ENCODE measurements around the gene NOS3. TPM values are rescaled to one million over a fixed set of nuclear protein-coding genes. Genes with fewer than 3 reads are reported as not detected.

NOS3 gene
- total and polyA plus RNA-seq, 2 donors from 2014 or later: 9.3 to 51.7 TPM

DNA sequence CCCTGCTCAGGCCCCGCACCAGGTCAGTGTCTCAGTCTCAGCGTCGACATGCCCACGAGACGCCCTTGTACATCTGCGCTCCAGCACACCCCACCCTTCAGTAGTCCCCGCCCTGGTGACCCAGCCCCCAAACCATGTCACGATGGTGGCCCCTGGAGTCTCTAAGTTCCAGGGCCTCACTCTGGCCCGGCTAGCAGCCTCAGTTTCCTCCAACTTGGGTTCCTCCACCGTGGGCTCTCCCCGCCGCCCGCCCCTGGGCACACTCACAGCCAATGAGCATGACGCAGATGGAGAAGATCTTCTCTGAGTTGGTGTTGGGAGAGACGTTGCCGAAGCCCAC lies 39.7 kb upstream of the NOS3 start:
- FAIRE-seq: no peak
- intact Hi-C loops (cut with DNase I): no loop called here
- peak in 2 of 5 donors; percentile 38 to 64 for DNase-seq

DNA sequence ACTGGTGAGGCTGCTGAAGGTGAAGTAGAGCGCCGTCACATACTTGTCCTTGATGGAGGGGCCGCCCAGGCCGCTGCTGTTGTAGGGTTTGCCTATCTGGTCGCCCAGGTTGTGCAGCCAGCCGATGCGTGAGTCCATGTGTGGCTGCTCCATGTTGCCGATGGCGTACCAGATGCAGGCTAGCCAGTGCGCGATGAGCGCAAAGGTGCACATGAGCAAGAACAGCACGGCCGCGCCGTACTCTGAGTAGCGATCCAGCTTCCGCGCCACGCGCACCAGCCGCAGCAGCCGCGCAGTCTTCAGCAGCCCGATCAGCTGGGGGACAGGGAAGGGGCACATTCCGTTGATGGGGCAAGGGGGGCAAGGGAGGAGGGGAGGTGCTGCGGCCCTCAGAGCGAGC lies 39.3 kb upstream of the NOS3 start:
- Histone ChIP-seq H3K4me3 (ENCODE audit: low read length in 3 of 3) (no peak overlapping the region), H3K36me3 (ENCODE audit: control insufficient read depth in 2 of 3, insufficient read depth in 3 of 3, low read length in 3 of 3) (no peaks in the 10 kb centered on the region), H3K4me1 (ENCODE audit: control insufficient read depth in 2 of 3, insufficient read depth in 2 of 3, low read depth in 1 of 3, low read length in 3 of 3) (peaks cover 0 to 9% (median 0%) of the 10 kb centered on the region in 3 donors), H3K9me3 (ENCODE audit: control insufficient read depth in 2 of 3, insufficient read depth in 1 of 3, low read length in 3 of 3) (no peaks in the 10 kb centered on the region), H3K9ac (ENCODE audit: low read length in 3 of 3) (no peak overlapping the region), H3K27ac (ENCODE audit: low read depth in 2 of 2, low read length in 2 of 2) (no peak overlapping the region), H3K27me3 (ENCODE audit: control insufficient read depth, insufficient read depth, low read length) (no peaks in the 10 kb centered on the region)
- DNase-seq: peak in 2 of 5 donors; percentile 29 to 63
- no peak for FAIRE-seq
- TF ChIP-seq, protein P1, sequence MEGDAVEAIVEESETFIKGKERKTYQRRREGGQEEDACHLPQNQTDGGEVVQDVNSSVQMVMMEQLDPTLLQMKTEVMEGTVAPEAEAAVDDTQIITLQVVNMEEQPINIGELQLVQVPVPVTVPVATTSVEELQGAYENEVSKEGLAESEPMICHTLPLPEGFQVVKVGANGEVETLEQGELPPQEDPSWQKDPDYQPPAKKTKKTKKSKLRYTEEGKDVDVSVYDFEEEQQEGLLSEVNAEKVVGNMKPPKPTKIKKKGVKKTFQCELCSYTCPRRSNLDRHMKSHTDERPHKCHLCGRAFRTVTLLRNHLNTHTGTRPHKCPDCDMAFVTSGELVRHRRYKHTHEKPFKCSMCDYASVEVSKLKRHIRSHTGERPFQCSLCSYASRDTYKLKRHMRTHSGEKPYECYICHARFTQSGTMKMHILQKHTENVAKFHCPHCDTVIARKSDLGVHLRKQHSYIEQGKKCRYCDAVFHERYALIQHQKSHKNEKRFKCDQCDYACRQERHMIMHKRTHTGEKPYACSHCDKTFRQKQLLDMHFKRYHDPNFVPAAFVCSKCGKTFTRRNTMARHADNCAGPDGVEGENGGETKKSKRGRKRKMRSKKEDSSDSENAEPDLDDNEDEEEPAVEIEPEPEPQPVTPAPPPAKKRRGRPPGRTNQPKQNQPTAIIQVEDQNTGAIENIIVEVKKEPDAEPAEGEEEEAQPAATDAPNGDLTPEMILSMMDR (IDR thresholded peaks at IDR 0.05; ENCODE audit: borderline replicate concordance, extremely low read depth, insufficient read depth): no peak
- intact Hi-C loops (cut with DNase I): no loop called here

More for the DNA sequence above, 39.7 kb upstream of the NOS3 start:
- H3K27ac ChIP-seq (ENCODE audit: low read depth in 2 of 2, low read length in 2 of 2): no peak overlapping the region
- no peaks in the 10 kb centered on the region for H3K9me3 ChIP-seq (ENCODE audit: control insufficient read depth in 2 of 3, insufficient read depth in 1 of 3, low read length in 3 of 3)
- TF ChIP-seq, protein P1 (IDR thresholded peaks at IDR 0.05; ENCODE audit: borderline replicate concordance, extremely low read depth, insufficient read depth): no peak
- H3K4me3 ChIP-seq (ENCODE audit: low read length in 3 of 3): no peak overlapping the region
- no peaks in the 10 kb centered on the region for H3K27me3 ChIP-seq (ENCODE audit: control insufficient read depth, insufficient read depth, low read length)
- H3K4me1 ChIP-seq (ENCODE audit: control insufficient read depth in 2 of 3, insufficient read depth in 2 of 3, low read depth in 1 of 3, low read length in 3 of 3): peaks cover 0 to 9% (median 0%) of the 10 kb centered on the region in 3 donors
- H3K36me3 ChIP-seq (ENCODE audit: control insufficient read depth in 2 of 3, insufficient read depth in 3 of 3, low read length in 3 of 3): no peaks in the 10 kb centered on the region
- H3K9ac ChIP-seq (ENCODE audit: low read length in 3 of 3): no peak overlapping the region

DNA sequence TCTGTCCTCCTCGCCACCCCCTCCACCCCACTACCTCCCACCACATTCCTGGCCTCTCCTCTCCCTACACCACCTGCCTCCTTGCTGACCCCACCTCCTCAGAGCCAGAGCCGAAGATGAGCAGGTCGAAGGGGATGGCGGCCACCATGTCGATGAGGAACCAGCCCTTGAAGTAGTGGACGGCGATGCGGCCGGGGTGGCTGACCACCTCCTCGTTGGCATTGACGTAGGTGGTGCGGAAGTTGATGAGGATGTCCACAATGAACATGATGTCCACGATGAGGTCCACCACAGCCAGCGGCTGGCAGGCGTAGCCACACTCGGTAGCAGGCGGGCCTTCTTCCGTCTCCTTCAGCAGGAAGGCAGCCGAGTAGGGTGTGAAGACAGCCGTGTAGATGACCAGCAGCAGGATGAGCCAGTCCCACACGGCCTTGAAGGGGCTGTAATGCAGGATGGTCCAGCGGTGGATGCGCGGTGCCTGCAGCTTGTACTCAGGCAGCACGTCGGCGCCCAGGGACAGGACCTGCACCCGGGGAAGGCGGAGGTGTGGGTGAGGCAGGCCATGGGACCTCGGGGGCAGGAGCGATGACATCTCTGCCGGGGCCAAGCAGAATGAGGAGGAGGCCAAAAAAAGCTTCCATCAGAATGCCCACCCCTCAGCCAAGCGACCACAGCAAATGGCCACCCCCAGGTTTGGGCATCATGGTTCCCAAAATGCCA lies 38.3 kb upstream of the NOS3 start:
- Histone ChIP-seq H3K9me3 (ENCODE audit: control insufficient read depth in 2 of 3, insufficient read depth in 1 of 3, low read length in 3 of 3) (no peaks in the 10 kb centered on the region), H3K4me3 (ENCODE audit: low read length in 3 of 3) (no peak overlapping the region), H3K27me3 (ENCODE audit: control insufficient read depth, insufficient read depth, low read length) (no peaks in the 10 kb centered on the region), H3K4me1 (ENCODE audit: control insufficient read depth in 2 of 3, insufficient read depth in 2 of 3, low read depth in 1 of 3, low read length in 3 of 3) (peaks cover 0 to 9% (median 0%) of the 10 kb centered on the region in 3 donors), H3K36me3 (ENCODE audit: control insufficient read depth in 2 of 3, insufficient read depth in 3 of 3, low read length in 3 of 3) (no peaks in the 10 kb centered on the region), H3K9ac (ENCODE audit: low read length in 3 of 3) (no peak overlapping the region), H3K27ac (ENCODE audit: low read depth in 2 of 2, low read length in 2 of 2) (no peak overlapping the region)
- no peak for FAIRE-seq
- intact Hi-C loops (cut with DNase I): no loop called here
- DNase-seq: peak in 1 of 5 donors; percentile 59
- TF ChIP-seq, protein P1 (IDR thresholded peaks at IDR 0.05; ENCODE audit: borderline replicate concordance, extremely low read depth, insufficient read depth): no peak
